GDM1 (cell line): ENCODE measurements around the gene CDKL4.
"Not testable (repeated sequence)": the region's sequence is repeated elsewhere in the genome, so short reads cannot be mapped to it uniquely, and the experiment has no call there.

Experiments
- DNase-seq: peaks from one replicate; lab custom pipeline; 2025; lab: John Stamatoyannopoulos, UW

Gene CDKL4

DNA sequence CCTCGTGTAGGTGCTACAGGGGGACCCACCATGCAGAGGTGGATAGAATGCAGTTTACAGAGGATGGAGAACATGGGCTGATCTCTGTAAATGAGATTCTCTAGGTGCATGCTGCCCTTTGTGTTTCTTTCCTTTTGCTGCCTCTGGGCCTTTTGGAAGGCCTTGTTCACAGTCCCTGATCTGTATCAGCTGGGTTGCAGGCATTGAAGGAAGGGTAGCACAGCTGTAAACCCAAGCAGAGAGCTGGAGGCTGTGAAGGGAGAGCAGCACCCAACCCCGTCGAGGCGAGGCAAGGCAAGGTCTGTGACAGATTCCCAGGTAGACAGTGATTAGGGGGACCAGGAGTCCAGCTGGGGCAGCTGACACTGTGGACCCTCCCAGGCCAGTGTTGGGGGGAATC, 66.8 kb downstream of the CDKL4 start:
- DNase-seq, result no peak

DNA sequence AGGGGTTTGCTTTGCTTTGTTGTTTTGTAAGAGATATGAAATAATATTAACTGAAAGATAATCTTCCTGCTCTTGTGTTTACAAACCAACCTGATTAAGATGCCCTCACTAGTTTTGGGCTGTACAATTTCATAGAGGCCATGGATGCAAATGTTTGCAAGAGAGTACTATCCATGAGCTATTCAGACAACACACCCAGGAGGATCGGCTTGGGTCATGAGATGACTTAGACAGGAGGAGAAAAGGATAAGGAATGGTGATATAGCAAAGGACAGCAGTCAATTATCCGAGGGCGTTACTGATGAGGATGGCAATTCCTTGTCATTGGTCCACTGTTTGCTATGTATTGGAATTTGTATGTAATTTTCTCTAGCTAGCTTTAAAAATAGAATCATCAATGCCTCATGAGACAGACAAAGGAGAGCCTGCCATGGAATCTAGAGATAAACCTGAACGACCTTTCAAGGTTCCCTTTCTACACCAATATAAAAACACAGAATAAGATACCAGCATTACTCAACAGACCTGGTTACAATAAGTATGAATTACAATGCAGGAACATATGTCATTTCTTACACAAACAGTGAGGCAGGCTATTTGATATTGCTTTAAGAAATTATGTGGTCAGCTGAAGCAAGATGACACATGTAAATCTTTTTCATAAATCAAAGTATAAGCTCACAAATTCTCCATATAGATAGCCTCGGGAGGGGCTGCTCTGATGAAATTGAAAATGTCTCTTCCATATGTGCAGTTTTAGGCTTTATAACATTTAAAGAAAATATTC, 68.6 kb downstream of the CDKL4 start:
- no peak for DNase-seq

DNA sequence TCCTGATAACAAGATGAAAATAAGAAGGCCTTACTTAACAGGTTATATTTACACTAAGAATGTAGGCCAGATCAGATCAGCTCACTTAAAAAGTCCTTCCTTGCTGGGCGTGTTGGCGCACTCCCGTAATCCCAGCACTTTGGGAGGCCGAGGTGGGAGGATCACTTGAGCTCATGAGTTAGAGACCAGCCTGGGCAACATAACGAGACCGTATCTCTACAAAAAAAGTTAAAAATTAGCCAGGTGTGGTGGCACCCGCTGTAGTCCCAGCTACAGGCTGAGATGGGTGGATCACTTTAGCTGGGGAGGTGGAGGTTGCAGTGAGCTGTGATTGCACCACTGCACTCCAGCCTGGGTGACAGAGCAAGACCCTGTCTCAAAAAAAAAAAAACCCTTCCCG, 69.7 kb downstream of the CDKL4 start:
- no peak for DNase-seq

DNA sequence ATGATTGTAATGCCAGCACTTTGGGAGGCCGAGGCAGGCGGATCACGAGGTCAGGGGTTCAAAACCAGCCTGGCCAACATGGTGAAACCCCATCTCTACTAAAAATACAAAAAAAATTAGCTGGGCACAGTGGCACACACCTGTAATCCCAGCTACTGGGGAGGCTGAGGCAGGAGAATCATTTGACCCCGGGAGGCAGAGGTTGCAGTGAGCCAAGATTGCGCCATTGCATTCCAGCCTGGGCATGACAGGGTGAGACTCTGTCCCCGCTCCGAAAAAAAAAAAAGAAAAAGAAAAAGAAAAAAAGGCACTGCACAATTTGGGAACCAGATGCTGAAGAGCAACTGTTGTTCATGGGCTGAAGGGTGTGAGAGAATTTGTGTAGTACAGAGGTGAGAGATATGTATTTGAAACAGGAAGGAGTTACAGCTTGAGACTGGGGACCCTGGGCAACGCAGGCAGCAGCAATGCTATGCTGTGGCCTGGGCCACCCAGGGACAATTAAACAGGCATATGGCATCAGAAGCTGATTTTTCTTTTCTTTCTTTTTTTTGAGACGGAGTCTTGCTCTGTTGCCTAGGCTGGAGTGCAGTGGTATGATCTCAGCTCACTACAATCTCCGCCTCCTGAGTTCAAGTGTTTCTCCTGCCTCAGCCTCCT, 71.6 kb downstream of the CDKL4 start:
- DNase-seq, result not testable (repeated sequence)

DNA sequence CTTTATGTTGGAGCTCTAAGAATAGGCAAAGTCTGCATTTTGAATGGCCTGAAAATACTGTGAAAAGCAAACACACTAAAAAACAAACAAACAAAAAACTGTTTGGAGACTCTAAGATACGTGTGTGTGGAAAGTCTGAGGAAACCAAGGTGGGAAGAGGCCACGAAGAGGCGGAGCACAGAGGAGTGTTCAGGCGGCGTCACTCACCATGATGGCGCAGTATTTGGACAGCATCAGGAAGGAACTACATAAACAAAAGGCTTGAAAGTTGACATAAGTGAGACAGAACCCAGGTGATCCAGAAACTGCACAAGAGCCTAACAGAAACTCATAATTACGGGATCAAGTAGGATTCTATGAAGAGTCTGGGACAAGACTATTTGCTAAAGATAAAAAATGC, 72.1 kb downstream of the CDKL4 start:
- no peak for DNase-seq

DNA sequence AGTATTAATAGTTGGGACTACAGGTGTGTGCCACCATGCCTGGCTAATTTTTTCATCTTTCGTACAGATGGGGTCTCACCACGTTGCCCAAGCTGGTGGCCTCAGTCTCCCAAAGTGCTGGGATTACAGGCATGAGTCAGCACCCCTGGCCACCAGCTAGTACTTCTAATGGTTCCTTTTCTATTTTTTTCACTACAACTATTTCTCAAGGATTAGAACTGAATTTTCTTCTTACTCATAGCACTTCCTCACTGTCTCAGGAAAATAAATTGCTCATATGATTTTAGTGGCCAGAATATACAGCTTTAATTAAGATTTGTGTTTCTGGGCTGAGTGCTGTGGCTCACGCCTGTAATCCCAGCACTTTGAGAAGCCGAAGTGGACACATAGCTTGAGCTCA, 79.7 kb downstream of the CDKL4 start:
- DNase-seq, result no peak

DNA sequence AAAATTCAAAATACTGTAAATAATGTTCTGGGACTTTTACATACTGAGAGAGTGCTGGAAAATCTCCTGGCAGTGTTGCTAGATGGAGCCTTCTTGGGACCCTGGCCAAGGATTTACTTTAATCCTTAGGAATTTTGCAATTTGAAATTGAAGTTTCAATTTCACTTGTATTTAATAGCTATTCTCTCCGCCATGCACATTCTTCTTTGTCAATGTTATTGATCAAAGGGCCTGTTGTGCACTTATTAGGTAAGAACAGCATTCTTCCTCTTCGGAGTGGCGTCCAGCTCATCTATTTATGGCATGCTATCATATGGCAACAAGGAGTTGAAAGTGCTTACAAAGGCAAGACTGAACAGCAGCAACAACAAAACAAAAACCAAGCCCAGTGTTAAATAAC, 82.8 kb downstream of the CDKL4 start:
- no peak for DNase-seq

DNA sequence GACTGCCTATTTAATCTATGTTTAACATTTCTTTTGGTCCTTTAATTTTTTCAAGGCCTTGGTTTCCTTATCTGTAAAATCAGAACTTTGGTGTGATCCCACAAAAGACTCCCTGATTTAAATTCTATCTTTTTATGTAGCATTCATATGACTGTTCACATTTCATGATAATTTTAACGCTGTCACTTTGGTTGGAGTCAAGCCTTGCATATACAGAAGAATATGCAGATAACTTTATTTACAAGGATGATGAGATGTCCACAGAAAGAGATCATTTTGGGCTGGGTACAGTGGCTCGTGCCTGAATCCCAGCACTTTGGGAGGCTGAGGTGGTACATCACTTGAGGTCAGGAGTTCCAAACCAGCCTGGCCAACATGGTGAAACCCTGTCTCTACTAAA, 84.5 kb downstream of the CDKL4 start:
- no peak for DNase-seq

DNA sequence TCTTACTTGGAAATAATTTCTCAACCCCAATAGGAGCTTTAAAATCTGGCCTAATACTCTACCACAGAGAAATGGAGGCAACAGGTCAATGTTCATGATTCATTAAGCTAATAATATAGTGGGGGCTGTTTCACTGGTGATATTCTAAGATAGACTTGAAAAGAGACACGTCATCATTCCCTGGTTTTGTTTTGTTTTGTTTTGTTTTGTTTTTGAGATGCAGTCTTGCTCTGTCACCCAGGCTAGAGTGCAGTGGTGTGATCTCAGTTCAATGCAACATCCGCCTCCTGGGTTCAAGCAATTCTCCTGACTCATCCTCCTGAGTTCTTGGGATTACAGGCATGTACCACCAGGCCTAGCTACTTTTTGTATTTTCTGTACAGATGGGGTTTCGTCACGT, 85.4 kb downstream of the CDKL4 start:
- no peak for DNase-seq

DNA sequence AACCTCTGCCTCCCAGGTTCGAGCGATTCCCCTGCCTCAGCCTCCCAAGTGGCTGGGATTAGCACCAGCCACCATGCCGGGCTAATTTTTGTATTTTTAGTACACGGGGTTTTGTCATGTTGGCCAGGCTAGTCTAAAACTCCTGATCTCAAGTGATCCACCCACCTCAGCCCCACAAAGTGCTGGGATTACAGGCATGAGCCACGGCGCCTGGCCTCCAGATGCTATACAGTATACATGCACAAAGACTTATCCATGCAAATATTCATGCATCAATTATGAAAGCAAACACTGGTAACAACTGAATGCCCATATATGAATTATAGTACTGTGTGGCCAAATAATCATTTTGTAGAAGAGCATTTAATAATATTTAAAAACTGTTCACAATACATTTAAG, 86.9 kb downstream of the CDKL4 start:
- no peak for DNase-seq

DNA sequence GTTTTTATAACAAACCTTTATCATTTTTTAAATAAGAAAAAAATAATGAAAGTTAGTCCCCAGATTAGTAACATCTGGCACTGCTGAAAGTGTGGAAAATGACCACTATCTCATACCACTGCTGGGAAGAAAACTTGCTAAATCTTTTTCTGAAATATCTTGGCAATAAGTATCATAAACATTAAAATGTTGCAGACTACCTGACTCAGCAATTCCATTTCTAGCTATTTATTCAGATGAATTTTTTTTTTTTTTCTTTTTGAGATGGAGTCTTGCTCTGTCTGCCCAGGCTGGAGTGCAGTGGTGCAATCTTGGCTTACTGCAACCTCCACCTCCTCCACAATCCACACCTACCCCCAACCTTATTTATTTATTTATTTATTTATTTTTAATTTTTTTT, 87.7 kb downstream of the CDKL4 start:
- DNase-seq, result no peak

DNA sequence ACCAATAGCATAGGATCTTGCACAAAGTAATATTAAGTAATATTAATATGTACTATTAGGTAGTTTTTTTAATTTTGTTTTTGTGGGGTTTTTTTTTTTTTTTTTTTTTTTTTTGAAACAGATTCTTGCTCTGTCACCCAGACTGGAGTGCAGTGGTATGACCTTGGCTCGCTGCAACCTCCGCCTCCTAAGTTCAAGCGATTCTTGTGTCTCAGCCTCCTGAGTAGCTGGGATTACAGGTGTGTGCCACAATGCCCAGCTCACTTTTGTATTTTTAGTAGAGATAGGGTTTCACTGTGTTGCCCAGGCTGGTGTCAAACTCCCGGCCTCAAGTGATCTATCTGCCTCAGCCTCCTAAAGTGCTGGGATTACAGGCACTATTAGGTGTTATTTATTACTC, 88.2 kb downstream of the CDKL4 start:
- not testable (repeated sequence) for DNase-seq

DNA sequence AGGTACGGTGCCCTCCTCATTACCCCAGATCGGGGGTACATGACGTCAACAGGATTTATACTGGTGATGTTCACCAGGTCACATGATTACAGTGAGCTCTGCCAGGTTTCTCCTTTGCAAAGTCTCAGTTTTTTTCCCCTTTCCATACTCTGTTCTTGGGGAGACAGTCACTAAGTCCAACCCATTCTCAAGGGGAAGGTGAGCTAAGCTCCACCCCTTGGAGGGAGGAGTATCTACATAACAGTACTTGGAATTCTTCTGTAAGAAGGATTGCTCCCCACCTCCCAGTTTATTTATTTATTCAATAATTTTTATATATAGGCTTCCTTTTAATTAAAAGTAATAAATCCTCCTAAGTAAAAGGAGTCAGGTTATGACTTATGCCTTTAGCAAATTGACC, 88.8 kb downstream of the CDKL4 start:
- DNase-seq, result no peak

DNA sequence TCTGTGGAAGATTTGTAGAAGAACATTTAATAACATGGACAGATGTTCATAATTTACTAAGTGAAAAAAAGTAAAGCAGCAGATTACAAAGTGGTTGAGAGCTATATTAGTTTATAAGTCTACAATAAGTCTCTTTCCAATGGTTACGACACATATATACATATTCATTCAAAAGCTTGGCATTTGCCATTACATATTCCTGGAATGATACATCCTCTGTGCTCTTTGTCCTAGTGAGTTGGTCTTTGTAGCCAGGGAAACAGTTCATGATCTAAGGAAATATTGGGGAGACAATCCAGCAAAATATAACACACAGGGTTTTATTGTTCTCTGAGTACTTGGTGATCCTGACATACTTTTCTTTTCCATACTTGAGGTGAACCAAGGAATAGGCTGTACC, 90.5 kb downstream of the CDKL4 start:
- no peak for DNase-seq

DNA sequence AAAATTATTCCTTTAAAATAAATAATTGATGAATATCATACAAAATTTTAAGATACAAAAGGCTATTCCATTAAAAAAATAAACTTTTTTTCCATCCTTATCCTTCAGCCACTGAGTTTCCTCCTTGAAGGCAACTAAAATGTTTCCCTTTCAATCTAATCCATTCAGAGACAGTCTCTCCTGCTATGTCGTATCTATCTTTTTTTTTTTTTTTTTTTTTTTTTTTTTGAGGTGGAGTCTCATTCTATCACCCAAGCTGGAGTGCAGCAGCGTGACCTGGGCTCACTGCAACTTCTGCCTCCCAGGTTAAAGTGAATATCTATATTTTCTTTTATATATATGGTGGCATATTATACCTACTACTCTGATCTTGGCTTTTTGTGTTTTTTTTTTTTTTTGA, 91.3 kb downstream of the CDKL4 start:
- no peak for DNase-seq

DNA sequence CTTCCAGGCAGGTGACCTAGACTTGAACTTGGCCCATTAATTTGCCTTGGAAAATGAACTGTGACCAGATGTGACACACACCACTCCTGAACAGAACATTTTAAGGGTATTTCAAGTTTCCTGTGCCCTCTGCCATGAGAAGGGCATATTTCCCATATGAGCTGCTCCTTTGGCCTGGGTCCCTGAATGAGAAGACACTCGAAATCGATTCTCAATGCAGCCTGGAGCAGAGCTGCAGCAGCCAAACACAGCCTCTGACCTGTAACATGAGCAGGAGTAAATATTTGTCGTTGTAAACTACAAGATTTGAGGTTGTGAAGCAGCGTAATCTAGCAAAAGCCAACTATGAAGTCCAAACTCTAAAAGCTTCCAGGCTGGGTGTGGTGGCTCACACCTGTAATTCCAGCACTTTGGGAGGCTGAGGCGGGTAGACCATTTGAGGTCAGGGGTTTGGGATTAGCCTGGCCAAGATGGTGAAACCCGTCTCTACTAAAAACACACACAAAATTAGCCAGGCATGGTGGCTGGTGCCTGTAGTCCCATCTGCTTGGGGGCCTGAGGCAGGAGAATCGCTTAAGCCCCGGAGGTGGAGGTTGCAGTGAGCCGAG, 92.8 kb downstream of the CDKL4 start:
- DNase-seq, result no peak

DNA sequence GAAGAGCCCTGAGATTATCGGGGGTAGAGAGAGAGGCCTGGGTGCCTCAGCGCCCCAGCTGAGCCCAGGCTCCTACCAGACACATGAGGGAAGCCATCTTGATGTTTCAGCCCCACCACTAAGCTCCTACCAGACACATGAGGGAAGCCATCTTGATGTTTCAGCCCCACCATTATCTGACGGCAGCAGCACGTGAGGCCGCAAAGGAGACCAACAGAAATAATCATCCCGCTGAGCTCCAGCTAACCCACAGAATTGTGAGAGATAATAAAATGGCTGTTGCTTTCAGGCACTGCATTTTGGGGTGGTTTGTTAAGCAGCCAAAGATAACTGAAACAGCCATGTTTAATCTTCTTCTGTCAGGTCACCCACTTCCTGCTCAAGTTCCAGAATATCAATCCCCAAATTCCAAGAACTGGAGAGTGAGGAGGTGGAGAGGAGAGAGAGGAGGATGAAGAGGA, 93.6 kb downstream of the CDKL4 start:
- DNase-seq, result no peak

DNA sequence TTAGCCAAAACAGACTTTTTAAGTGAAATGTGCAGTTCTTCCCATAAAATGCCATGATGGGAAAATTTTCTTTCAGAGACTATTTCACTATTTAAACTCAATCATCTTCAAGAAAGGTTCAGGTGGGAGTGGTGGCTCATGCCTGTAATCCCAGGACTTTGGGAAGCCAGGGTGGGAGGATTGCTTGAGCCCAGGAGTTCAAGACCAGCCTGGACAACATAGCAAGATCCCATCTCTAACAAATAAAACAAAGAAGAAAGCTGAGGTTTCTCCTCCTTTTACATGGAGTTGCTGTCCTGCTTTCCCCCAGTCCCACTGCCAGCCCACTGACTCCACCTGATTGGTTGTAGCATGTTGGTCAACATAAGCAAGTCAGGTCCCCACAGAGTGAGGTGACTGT, 97.1 kb downstream of the CDKL4 start:
- no peak for DNase-seq

DNA sequence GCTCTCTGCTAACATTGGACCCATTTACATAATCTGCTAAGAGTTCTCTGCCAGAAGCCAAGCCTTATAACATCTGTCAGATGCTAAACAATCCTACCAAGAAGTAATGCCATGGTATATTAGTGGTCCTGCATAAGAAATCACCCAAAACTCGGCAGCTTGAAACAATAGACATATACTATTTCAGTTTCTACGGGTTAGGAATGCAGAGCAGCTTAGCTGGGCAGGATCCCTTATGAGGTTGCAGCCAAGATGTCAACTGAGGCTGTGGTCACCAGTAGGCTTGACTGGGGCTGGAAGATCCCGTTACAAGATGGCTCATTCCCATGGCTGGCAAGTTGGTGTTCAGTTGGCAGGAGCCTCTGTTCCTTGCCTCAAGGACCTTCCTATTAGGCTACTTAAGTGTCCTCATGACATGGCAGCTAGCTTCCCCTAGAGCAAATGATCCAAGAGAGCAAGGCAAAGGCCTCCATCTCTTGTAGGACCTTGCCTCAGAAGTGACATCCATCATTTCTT, 97.8 kb downstream of the CDKL4 start:
- DNase-seq, result no peak

DNA sequence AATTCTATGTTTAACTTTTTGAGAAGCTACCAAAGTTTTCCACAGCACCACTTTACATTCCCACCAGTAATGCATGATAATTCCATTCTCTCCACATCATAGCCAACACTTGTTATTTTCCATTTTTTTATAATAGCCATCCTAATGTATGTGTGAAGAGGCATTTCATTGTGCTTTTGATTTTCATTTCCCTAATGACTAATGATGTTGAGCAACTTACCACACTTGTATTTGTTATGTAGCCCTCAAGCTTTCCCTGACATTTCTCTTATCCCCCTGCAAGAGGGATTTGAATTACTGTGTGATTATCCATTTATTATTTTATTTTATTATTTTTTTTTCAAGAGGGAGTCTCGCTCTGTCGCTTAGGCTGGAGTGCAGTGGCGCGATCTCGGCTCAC, 99.4 kb downstream of the CDKL4 start:
- no peak for DNase-seq

DNA sequence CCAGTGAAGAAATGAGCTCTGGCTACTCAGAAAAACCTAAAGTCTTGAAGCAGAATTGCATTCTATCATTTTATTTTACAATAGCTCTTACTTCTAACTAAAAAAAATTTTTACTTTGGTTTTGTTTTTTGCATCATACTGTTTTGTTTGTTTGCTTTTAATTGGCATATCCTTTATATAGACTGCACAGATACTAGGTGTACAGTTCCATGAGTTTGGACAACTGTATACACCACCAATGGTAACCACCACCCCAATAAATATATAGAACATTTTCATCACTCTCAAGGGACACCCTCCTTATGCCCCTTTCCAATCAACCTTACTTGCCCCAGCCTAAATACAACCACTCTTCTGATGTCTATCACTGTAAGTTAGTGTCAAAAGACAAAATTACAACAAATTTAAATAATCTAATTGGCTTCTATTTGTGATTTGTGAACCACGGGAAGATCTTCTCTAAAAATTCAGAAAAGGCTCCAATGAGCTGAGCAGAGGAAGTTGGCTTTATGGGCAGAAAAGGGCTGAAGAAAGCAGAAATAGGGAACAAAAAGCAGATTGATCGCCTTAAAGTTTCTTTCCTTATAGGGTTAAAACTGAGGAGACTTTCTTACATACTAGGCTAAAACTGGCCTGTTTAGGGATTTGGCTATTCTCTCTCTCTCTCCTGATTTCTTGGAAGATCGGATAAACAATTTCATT, 100.7 kb downstream of the CDKL4 start:
- no peak for DNase-seq
